ENCODE data around the gene AARS2. TPM values are rescaled to one million over a fixed set of nuclear protein-coding genes. Genes with fewer than 3 reads are reported as not detected.

Gene AARS2
- total and polyA plus RNA-seq, 9 of the 15 experiments (the other 6 are each of a cell fraction or from before 2014, with no cell fraction given), result 0.97 to 34.0 (median 18.3) TPM

- TF ChIP-seq GTF3C2 (IDR thresholded peaks at IDR 0.05; ENCODE audit: borderline replicate concordance, extremely low read depth, insufficient read length) (no peak), ERF (CRISPR knock-in tag; IDR thresholded peaks at IDR 0.05) (0 out of 2 replicates have a peak, but pooled peaks have one; percentile 35), THRB (CRISPR knock-in tag; conservative IDR thresholded peaks at IDR 0.05) (peak; percentile 93), POLR2B (IDR thresholded peaks at IDR 0.05; ENCODE audit: low read depth, partially characterized antibody) (peak; percentile 73), TAF1 (IDR thresholded peaks at IDR 0.05; ENCODE audit: control insufficient read depth, extremely low read depth, insufficient read depth, low read length, severe bottlenecking) (no peak), ARID4B (CRISPR knock-in tag; IDR thresholded peaks at IDR 0.05) (no peak), SREBF2 (CRISPR knock-in tag; IDR thresholded peaks at IDR 0.05) (no peak), NR2C1 (IDR thresholded peaks at IDR 0.05) (peak; percentile 51; the same call in 1 of the 2 replicates), NR2C1 (tag; IDR thresholded peaks at IDR 0.05) (peak; percentile 80), BRD9 (IDR thresholded peaks at IDR 0.05; ENCODE audit: low read depth, partially characterized antibody) (peak; percentile 42), TAL1 (IDR thresholded peaks at IDR 0.05) (no peak), SMAD3 (CRISPR knock-in tag; conservative IDR thresholded peaks at IDR 0.05) (no peak), STAT6 (CRISPR knock-in tag; IDR thresholded peaks at IDR 0.05) (peak; percentile 26; the same call in 1 of the 2 replicates), ZNF197 (CRISPR knock-in tag; IDR thresholded peaks at IDR 0.05; ENCODE audit: low read depth) (0 out of 2 replicates have a peak, but pooled peaks have one; percentile 5), ATF1 (CRISPR knock-in tag; IDR thresholded peaks at IDR 0.05) (no peak), ATF1 (tag; IDR thresholded peaks at IDR 0.05) (peak; percentile 65; the same call in 1 of the 2 replicates), TAF15 (IDR thresholded peaks at IDR 0.05; ENCODE audit: low read depth, low read length) (no peak)
These were observed 55.3 kb downstream of the AARS2 start (continued) for GRCh38 chr6:44257753-44258324.
